Measurements from ENCODE around the gene SCUBE3.

The SCUBE3 gene

GRCh38 chr6:35275744-35276260, 62.0 kb downstream of the SCUBE3 start:
- DNase-seq: no peak

- no peak for DNase-seq
Measured at GRCh38 chr6:35278708-35279107, 65.0 kb downstream of the SCUBE3 start.

- no peak for DNase-seq
Measured at GRCh38 chr6:35280903-35281302, 67.1 kb downstream of the SCUBE3 start.

GRCh38 chr6:35282472-35282871, 68.7 kb downstream of the SCUBE3 start:
- no peak for DNase-seq

GRCh38 chr6:35283361-35283760, 69.6 kb downstream of the SCUBE3 start:
- no peak for DNase-seq

GRCh38 chr6:35287671-35288396, 74.1 kb downstream of the SCUBE3 start:
- DNase-seq: no peak

- DNase-seq: no peak
Measured at GRCh38 chr6:35288834-35289233, 75.1 kb downstream of the SCUBE3 start.

GRCh38 chr6:35291491-35291890, 77.7 kb downstream of the SCUBE3 start:
- no peak for DNase-seq

- no peak for DNase-seq
Measured at GRCh38 chr6:35292494-35292893, 78.7 kb downstream of the SCUBE3 start.

- DNase-seq: no peak
Measured at GRCh38 chr6:35293681-35294080, 79.9 kb downstream of the SCUBE3 start.

GRCh38 chr6:35294308-35294945, 80.7 kb downstream of the SCUBE3 start:
- DNase-seq: peak in 1 of 2 donors; percentile 39

GRCh38 chr6:35295036-35295435, 81.3 kb downstream of the SCUBE3 start:
- no peak for DNase-seq

- DNase-seq: no peak
Measured at GRCh38 chr6:35295521-35296315, 82.0 kb downstream of the SCUBE3 start.

GRCh38 chr6:35296931-35297600, 83.3 kb downstream of the SCUBE3 start:
- DNase-seq: no peak

GRCh38 chr6:35297601-35298481, 84.1 kb downstream of the SCUBE3 start, which contains the start of gene DEF6:
Gene DEF6 (plus strand): TSS chr6:35297818. CDS start chr6:35297857, 39 bp downstream.
- DNase-seq: peak; percentile 74 to 78

- DNase-seq: no peak
Measured at GRCh38 chr6:35298625-35299140, 84.9 kb downstream of the SCUBE3 start.

GRCh38 chr6:35299674-35300073, 85.9 kb downstream of the SCUBE3 start:
- DNase-seq: no peak

GRCh38 chr6:35300848-35301247, 87.1 kb downstream of the SCUBE3 start:
- no peak for DNase-seq

All from stimulated activated CD4-positive, alpha-beta T cell treated with anti-CD3 and anti-CD28 coated beads, Interleukin-2, amount 100 ng/mL, for 48 hours (primary cell).